GM12874 (cell line): ENCODE measurements around the gene ATP1A1.

Source experiments
- TF ChIP-seq, protein P1 (sequence below): IDR thresholded peaks from 2 replicates; pipeline ENCODE4 v1.5.1; 2011; ENCODE audit warnings: low read depth, mild to moderate bottlenecking, control low read depth, low read length, moderate library complexity; ENCODE audit not compliant: insufficient read depth

The ATP1A1 gene

GRCh38 chr1:116345843-116346242 lies 27.2 kb upstream of the ATP1A1 start:
- TF ChIP-seq, protein P1, sequence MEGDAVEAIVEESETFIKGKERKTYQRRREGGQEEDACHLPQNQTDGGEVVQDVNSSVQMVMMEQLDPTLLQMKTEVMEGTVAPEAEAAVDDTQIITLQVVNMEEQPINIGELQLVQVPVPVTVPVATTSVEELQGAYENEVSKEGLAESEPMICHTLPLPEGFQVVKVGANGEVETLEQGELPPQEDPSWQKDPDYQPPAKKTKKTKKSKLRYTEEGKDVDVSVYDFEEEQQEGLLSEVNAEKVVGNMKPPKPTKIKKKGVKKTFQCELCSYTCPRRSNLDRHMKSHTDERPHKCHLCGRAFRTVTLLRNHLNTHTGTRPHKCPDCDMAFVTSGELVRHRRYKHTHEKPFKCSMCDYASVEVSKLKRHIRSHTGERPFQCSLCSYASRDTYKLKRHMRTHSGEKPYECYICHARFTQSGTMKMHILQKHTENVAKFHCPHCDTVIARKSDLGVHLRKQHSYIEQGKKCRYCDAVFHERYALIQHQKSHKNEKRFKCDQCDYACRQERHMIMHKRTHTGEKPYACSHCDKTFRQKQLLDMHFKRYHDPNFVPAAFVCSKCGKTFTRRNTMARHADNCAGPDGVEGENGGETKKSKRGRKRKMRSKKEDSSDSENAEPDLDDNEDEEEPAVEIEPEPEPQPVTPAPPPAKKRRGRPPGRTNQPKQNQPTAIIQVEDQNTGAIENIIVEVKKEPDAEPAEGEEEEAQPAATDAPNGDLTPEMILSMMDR: no peak

- TF ChIP-seq, protein P1: no peak
Measured at GRCh38 chr1:116346943-116347673, 25.9 kb upstream of the ATP1A1 start.

DNA sequence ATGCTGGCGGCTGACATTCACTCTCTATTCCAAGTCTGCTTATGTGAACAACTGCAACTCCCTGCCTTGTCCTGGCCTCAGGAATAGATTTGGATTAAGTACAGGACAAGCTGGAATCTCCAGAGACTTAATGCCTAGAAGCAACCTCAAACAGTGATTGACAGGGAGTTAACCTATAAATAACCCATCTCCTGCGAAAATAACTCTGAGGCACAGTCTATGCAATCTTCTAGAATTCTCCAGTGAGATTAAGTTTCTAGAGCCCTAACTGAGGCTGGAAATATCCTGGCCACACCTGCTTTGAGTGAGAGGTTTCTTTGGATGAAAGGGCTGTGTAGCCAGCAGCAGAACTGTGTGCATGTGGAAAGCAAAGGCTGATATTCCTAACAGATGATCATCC lies 25.3 kb upstream of the ATP1A1 start:
- TF ChIP-seq, protein P1: no peak

- TF ChIP-seq, protein P1: no peak
Measured at GRCh38 chr1:116350097-116350645, 22.9 kb upstream of the ATP1A1 start.

GRCh38 chr1:116351914-116352313 lies 21.1 kb upstream of the ATP1A1 start:
- TF ChIP-seq, protein P1: no peak

DNA sequence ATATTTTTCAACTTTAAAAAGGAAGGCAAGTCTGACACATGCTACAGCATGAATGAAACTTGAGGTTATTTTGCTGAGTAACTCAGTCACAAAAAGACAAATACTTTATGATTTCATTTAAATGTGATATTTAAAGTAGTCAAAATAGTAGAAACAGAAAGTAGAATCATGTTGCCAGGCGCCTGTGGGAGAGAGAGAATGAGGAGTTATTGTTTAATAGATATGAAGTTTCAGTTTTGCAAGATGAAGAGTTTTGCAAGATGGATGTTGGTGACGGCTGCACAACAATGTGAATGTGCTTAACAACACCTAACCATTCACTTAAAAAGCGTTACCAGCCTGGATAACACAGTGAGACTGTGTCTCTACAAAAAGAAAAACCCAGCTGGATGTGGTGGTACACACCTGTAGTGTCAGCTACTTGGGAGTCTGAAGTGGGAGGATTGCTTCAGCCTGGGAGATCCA lies 20.7 kb upstream of the ATP1A1 start:
- TF ChIP-seq, protein P1: no peak

DNA sequence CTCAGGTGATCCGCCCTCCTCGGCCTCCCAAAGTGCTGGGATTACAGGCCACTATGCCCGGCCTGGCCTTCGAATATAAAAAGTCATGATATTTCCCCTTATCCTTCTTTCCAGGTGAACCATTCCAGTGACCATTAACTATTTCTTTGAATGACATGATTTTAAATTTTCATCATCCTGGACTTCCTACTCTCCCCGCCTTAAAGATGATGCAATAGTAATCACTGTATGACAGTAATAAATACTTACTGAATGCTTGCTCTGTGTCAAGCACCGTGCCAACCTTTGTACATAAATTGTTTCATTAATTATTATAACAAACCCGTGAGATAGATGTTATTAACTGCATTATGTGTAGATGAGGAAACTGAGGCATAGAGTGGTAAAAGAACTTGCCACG lies 19.9 kb upstream of the ATP1A1 start:
- TF ChIP-seq, protein P1: no peak
